OCI-LY7 (cell line): ENCODE results near the gene PTPRF.

Experiments
- CTCF ChIP-seq: fragments of 200-600 bp; sonication (generic); conservative IDR thresholded peaks from 2 replicates; pipeline ENCODE4 v1.5.1; 2014; ENCODE audit warnings: mild to moderate bottlenecking, antibody characterized with exemption, low read length, moderate library complexity, mixed read lengths
- EZH2phosphoT487 ChIP-seq: fragments of 200-600 bp; sonication (generic); IDR thresholded peaks from 2 replicates; pipeline ENCODE4 v1.6.1; 2018; ENCODE audit warnings: low read depth, borderline replicate concordance, mild to moderate bottlenecking, mixed run types, antibody characterized with exemption, low read length, moderate library complexity, mixed read lengths

- TF ChIP-seq CTCF (no peak), EZH2phosphoT487 (no peak)
Measured at GRCh38 chr1:43587001-43587400, 56.3 kb downstream of the PTPRF start.
